ENCODE data around the gene ANKLE2.

- TF ChIP-seq POLR2AphosphoS5 (IDR thresholded peaks at IDR 0.05): no peak
- no peak for TF ChIP-seq CTCF (IDR thresholded peaks at IDR 0.05)
- TF ChIP-seq POLR2A (IDR thresholded peaks at IDR 0.05): no peak
These were observed 20.0 kb downstream of the ANKLE2 start for GRCh38 chr12:132741620-132742019.

Data from breast epithelium (tissue), 3 donors.